HEK293 (cell line): Measurements from ENCODE around the gene TAGLN2.

Experiments
- CTCF ChIA-PET: fragments of 350-600 bp; formaldehyde crosslinking; extraction: SDS; loops from one replicate; lab custom pipeline; 2021; ENCODE audit warnings: antibody characterized with exemption; lab: Yijun Ruan, JAX
- POLR2A ChIA-PET: fragments of 300-600 bp; formaldehyde crosslinking; extraction: SDS; loops from one replicate; lab custom pipeline; 2020; ENCODE audit warnings: antibody characterized with exemption, inconsistent platforms; lab: Yijun Ruan, JAX
- H3K27ac ChIP-seq: fragments of 200-500 bp; sonication (Bioruptor generic); 2 replicates; pipeline ENCODE4 v1.5.1; 2014; ENCODE audit warnings: low read depth, low read length, control low read depth, inconsistent platforms; ENCODE audit errors: extremely low read depth
- H3K36me3 ChIP-seq, 2 experiments: fragments of 200-500 bp in 1 of 2; sonication (Bioruptor generic) in 1 of 2; 1 replicate in 1 of 2; 2 replicates in 1 of 2; pipeline ENCODE4 v1.5.1; 2014 to 2017; ENCODE audit warnings: inconsistent platforms in 2 of 2, low read length in 2 of 2; ENCODE audit not compliant: control insufficient read depth in 2 of 2, insufficient read depth in 1 of 2
- H3K4me1 ChIP-seq: fragments of 200-500 bp; sonication (Bioruptor generic); 2 replicates; pipeline ENCODE4 v1.5.1; 2014; ENCODE audit warnings: mild to moderate bottlenecking, low read length, inconsistent platforms; ENCODE audit not compliant: control insufficient read depth, insufficient read depth
- H3K4me3 ChIP-seq: 2 replicates; pipeline ENCODE4 v1.5.1; 2011; ENCODE audit warnings: low read depth, mild to moderate bottlenecking, control low read depth, low read length, moderate library complexity
- H3K9me3 ChIP-seq: fragments of 200-500 bp; sonication (Bioruptor generic); 2 replicates; pipeline ENCODE4 v1.5.1; 2014; ENCODE audit warnings: low read depth, low read length, inconsistent platforms; ENCODE audit not compliant: control insufficient read depth, insufficient read depth
- FEZF1 ChIP-seq: fragments of 450-650 bp; formaldehyde crosslinking; IDR thresholded peaks from 2 replicates; pipeline ENCODE4 v1.5.1; 2016; ENCODE audit warnings: missing biosample characterization, missing genetic modification characterization
- KLF1 ChIP-seq: fragments of 450-650 bp; formaldehyde crosslinking; IDR thresholded peaks from 2 replicates; pipeline ENCODE4 v1.5.1; 2016; ENCODE audit warnings: missing biosample characterization, missing genetic modification characterization
- SCRT2 ChIP-seq: fragments of 450-650 bp; formaldehyde crosslinking; IDR thresholded peaks from 2 replicates; pipeline ENCODE4 v1.5.1; 2016; ENCODE audit warnings: missing biosample characterization, missing genetic modification characterization
- SETDB1 ChIP-seq: IDR thresholded peaks from one replicate; pipeline ENCODE4 v1.6.1; 2017; ENCODE audit warnings: mild to moderate bottlenecking, low read length, moderate library complexity, mixed read lengths; ENCODE audit not compliant: insufficient read length
- SP7 ChIP-seq: fragments of 450-650 bp; formaldehyde crosslinking; IDR thresholded peaks from 2 replicates; pipeline ENCODE4 v1.5.1; 2016; ENCODE audit warnings: missing biosample characterization, missing genetic modification characterization
- ZBTB17 ChIP-seq: fragments of 450-650 bp; formaldehyde crosslinking; IDR thresholded peaks from 2 replicates; pipeline ENCODE4 v1.5.1; 2016; ENCODE audit warnings: missing biosample characterization, missing genetic modification characterization
- ZBTB21 ChIP-seq: fragments of 450-650 bp; formaldehyde crosslinking; IDR thresholded peaks from 2 replicates; pipeline ENCODE4 v1.5.1; 2017; ENCODE audit warnings: missing biosample characterization, missing genetic modification characterization
- ZBTB7A ChIP-seq: fragments of 450-650 bp; formaldehyde crosslinking; IDR thresholded peaks from 2 replicates; pipeline ENCODE4 v1.5.1; 2016; ENCODE audit warnings: low read depth, missing biosample characterization, missing genetic modification characterization
- ZNF132 ChIP-seq: fragments of 450-650 bp; formaldehyde crosslinking; IDR thresholded peaks from 2 replicates; pipeline ENCODE4 v1.5.1; 2017; ENCODE audit warnings: missing biosample characterization, missing genetic modification characterization, borderline replicate concordance
- ZNF146 ChIP-seq: fragments of 450-650 bp; formaldehyde crosslinking; IDR thresholded peaks from 2 replicates; pipeline ENCODE4 v1.5.1; 2016; ENCODE audit warnings: missing biosample characterization, missing genetic modification characterization
- ZNF157 ChIP-seq: fragments of 450-650 bp; formaldehyde crosslinking; IDR thresholded peaks from 2 replicates; pipeline ENCODE4 v1.5.1; 2016; ENCODE audit warnings: missing biosample characterization, missing genetic modification characterization
- ZNF174 ChIP-seq: fragments of 450-650 bp; formaldehyde crosslinking; IDR thresholded peaks from 2 replicates; pipeline ENCODE4 v1.5.0; 2017; ENCODE audit warnings: missing biosample characterization, mild to moderate bottlenecking, missing genetic modification characterization
- ZNF184 ChIP-seq: fragments of 450-650 bp; IDR thresholded peaks from 2 replicates; pipeline ENCODE4 v1.5.1; 2018; ENCODE audit warnings: missing biosample characterization, mild to moderate bottlenecking, missing genetic modification characterization
- ZNF202 ChIP-seq: fragments of 450-650 bp; formaldehyde crosslinking; IDR thresholded peaks from 2 replicates; pipeline ENCODE4 v1.5.1; 2016; ENCODE audit warnings: missing biosample characterization, missing genetic modification characterization, borderline replicate concordance
- ZNF221 ChIP-seq: fragments of 450-650 bp; formaldehyde crosslinking; IDR thresholded peaks from 2 replicates; pipeline ENCODE4 v1.5.1; 2017; ENCODE audit warnings: missing biosample characterization, missing genetic modification characterization, borderline replicate concordance
- ZNF23 ChIP-seq: fragments of 450-650 bp; formaldehyde crosslinking; IDR thresholded peaks from 2 replicates; pipeline ENCODE4 v1.5.1; 2016; ENCODE audit warnings: missing biosample characterization, missing genetic modification characterization, borderline replicate concordance
- ZNF239 ChIP-seq: fragments of 450-650 bp; formaldehyde crosslinking; IDR thresholded peaks from 2 replicates; pipeline ENCODE4 v1.5.1; 2016; ENCODE audit warnings: missing biosample characterization, missing genetic modification characterization
- ZNF366 ChIP-seq: fragments of 450-650 bp; formaldehyde crosslinking; conservative IDR thresholded peaks from 2 replicates; pipeline ENCODE4 v1.5.1; 2016; ENCODE audit warnings: missing biosample characterization, missing genetic modification characterization
- ZNF426 ChIP-seq: fragments of 450-650 bp; formaldehyde crosslinking; IDR thresholded peaks from 2 replicates; pipeline ENCODE4 v1.5.1; 2017; ENCODE audit warnings: missing biosample characterization, missing genetic modification characterization, mild to moderate bottlenecking, inconsistent platforms, moderate library complexity
- ZNF510 ChIP-seq: fragments of 450-650 bp; formaldehyde crosslinking; IDR thresholded peaks from 2 replicates; pipeline ENCODE4 v1.5.1; 2018; ENCODE audit warnings: mild to moderate bottlenecking, missing genetic modification characterization, missing biosample characterization; ENCODE audit not compliant: insufficient replicate concordance
- ZNF514 ChIP-seq: fragments of 450-650 bp; formaldehyde crosslinking; IDR thresholded peaks from 2 replicates; pipeline ENCODE4 v1.5.1; 2016; ENCODE audit warnings: missing biosample characterization, missing genetic modification characterization
- ZNF549 ChIP-seq: fragments of 450-650 bp; IDR thresholded peaks from 2 replicates; pipeline ENCODE4 v1.5.1; 2018; ENCODE audit warnings: missing biosample characterization, missing genetic modification characterization, mild to moderate bottlenecking, inconsistent platforms, moderate library complexity
- ZNF677 ChIP-seq: fragments of 450-650 bp; IDR thresholded peaks from 2 replicates; pipeline ENCODE4 v1.5.0; 2018; ENCODE audit warnings: missing biosample characterization, mild to moderate bottlenecking, missing genetic modification characterization, moderate library complexity
- ZNF707 ChIP-seq: fragments of 450-650 bp; formaldehyde crosslinking; IDR thresholded peaks from 2 replicates; pipeline ENCODE4 v1.5.1; 2016; ENCODE audit warnings: missing biosample characterization, missing genetic modification characterization
- ZNF837 ChIP-seq: fragments of 450-650 bp; formaldehyde crosslinking; IDR thresholded peaks from 2 replicates; pipeline ENCODE4 v1.5.1; 2016; ENCODE audit warnings: missing biosample characterization, missing genetic modification characterization
- ZSCAN16 ChIP-seq: fragments of 450-650 bp; formaldehyde crosslinking; IDR thresholded peaks from 2 replicates; pipeline ENCODE4 v1.5.1; 2016; ENCODE audit warnings: missing biosample characterization, missing genetic modification characterization
- TF ChIP-seq, protein P1 (sequence below): fragments of 450-650 bp; formaldehyde crosslinking; IDR thresholded peaks from 2 replicates; pipeline ENCODE4 v1.5.1; 2016; ENCODE audit warnings: missing biosample characterization, missing genetic modification characterization
- TF ChIP-seq, protein P2 (sequence below): fragments of 450-650 bp; formaldehyde crosslinking; IDR thresholded peaks from 2 replicates; pipeline ENCODE4 v1.5.1; 2016; ENCODE audit warnings: missing biosample characterization, missing genetic modification characterization
- TF ChIP-seq, protein P3 (sequence below): fragments of 450-650 bp; formaldehyde crosslinking; IDR thresholded peaks from 2 replicates; pipeline ENCODE4 v1.5.1; 2016; ENCODE audit warnings: missing biosample characterization, missing genetic modification characterization
- TF ChIP-seq, protein P4 (sequence below): sonication (generic); formaldehyde crosslinking; IDR thresholded peaks from 2 replicates; pipeline ENCODE4 v1.8.1; 2022; ENCODE audit warnings: mild to moderate bottlenecking, moderate library complexity, missing genetic modification reagents

TAGLN2 gene

DNA sequence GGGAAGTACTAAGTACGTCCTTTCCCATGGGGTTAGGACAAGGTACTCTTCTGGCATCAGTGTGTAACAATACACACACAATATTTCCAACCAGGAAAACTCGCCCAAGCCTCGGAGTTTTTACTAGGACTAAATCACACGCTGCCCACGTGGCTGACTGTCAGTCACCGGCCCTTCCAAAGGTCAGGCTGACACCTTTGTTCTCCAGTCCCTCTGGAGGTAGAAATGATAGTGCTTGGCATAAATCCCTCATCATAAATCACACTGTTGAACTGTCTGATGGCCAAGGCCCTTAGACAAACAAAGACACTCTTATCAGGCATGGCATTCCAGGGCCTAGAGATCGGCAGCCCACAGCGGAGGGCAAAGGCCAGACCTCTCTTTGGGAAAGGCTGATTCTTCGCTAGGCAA, 45.6 kb upstream of the TAGLN2 start (continued):
- TF ChIP-seq, protein P1, sequence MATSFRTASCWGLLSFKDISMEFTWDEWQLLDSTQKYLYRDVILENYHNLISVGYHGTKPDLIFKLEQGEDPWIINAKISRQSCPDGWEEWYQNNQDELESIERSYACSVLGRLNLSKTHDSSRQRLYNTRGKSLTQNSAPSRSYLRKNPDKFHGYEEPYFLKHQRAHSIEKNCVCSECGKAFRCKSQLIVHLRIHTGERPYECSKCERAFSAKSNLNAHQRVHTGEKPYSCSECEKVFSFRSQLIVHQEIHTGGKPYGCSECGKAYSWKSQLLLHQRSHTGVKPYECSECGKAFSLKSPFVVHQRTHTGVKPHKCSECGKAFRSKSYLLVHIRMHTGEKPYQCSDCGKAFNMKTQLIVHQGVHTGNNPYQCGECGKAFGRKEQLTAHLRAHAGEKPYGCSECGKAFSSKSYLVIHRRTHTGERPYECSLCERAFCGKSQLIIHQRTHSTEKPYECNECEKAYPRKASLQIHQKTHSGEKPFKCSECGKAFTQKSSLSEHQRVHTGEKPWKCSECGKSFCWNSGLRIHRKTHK (tag by site-specific recombination): no peak
- no peak for TF ChIP-seq ZNF184
- no peak for TF ChIP-seq ZNF146 (tag by site-specific recombination)
- TF ChIP-seq, protein P2, sequence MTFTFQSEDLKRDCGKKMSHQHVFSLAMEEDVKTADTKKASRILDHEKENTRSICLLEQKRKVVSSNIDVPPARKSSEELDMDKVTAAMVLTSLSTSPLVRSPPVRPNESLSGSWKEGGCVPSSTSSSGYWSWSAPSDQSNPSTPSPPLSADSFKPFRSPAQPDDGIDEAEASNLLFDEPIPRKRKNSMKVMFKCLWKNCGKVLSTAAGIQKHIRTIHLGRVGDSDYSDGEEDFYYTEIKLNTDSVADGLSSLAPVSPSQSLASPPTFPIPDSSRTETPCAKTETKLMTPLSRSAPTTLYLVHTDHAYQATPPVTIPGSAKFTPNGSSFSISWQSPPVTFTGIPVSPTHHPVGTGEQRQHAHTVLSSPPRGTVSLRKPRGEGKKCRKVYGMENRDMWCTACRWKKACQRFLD (tag by site-specific recombination): no peak
- TF ChIP-seq ZNF677: no peak
- TF ChIP-seq ZNF426: no peak

DNA sequence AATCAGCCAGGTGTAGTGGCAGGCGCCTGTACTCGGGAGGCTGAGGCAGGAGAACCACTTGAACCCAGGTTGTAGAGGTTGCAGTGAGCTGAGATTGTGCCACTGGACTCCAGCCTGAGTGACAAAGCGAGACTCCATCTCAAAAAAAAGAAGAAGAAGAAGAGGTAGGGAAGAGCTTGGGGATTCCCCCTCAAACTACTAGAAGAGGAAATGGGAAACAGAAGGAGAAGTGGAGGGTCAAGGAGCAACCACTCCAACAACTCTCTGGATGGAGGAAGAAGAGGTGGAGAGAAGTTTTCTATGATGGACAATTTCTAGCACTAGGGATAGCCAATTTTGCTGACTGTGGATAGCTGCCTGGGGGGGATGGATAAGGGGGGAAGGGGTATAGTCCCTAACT, 43.6 kb upstream of the TAGLN2 start:
- Histone ChIP-seq H3K27ac (no peak overlapping the region), H3K9me3 (no peaks in the 10 kb centered on the region), H3K4me1 (no peaks in the 10 kb centered on the region)
- ChIA-PET CTCF (interaction anchor here (0.6 to 3.8 kb wide), 5 partner anchors 24 to 76 kb away, joined by 3 to 22 read pairs (median 4); no protein-coding TSS in a partner anchor), POLR2A (interaction anchor here (0.5 to 1.2 kb wide), 2 partner anchors 33 to 1348 kb away, joined by 4 read pairs; no protein-coding TSS in a partner anchor)
- TF ChIP-seq ZSCAN16 (tag by site-specific recombination) (no peak), ZNF132 (tag by site-specific recombination) (no peak), ZNF514 (no peak), ZNF707 (no peak), ZNF174 (tag by site-specific recombination) (no peak), ZBTB7A (no peak), ZBTB17 (tag by site-specific recombination) (no peak), ZNF549 (tag by site-specific recombination) (no peak), SETDB1 (no peak), ZNF239 (tag by site-specific recombination) (no peak), KLF1 (tag by site-specific recombination) (no peak), ZNF837 (no peak), SP7 (no peak), ZNF221 (no peak), SCRT2 (tag by site-specific recombination) (no peak), ZNF366 (tag by site-specific recombination) (no peak)
- TF ChIP-seq, protein P3, sequence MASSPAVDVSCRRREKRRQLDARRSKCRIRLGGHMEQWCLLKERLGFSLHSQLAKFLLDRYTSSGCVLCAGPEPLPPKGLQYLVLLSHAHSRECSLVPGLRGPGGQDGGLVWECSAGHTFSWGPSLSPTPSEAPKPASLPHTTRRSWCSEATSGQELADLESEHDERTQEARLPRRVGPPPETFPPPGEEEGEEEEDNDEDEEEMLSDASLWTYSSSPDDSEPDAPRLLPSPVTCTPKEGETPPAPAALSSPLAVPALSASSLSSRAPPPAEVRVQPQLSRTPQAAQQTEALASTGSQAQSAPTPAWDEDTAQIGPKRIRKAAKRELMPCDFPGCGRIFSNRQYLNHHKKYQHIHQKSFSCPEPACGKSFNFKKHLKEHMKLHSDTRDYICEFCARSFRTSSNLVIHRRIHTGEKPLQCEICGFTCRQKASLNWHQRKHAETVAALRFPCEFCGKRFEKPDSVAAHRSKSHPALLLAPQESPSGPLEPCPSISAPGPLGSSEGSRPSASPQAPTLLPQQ: no peak
- TF ChIP-seq, all 188 proteins: peak for 0
- Histone ChIP-seq H3K36me3 (no peaks in the 10 kb centered on the region), H3K4me3 (no peak overlapping the region)

DNA sequence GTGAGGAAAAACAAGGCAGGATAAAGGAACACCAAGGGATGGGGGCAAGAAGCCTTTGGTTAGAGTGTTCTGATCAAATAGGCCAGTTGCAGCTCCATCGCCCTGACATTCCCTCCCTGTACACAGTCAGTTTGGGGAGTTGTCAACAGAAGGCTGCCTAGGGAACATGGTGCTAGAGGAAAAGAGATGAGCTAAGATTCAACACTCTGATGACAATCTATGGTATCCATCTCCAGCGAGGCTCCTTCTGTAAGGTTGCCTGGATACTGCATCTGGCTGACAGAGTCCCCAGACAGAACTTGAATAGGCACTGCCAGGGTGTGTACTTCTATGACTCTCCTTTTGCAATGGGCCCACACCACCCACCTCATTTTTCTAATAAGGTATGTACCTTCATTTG, 40.0 kb upstream of the TAGLN2 start:
- H3K9me3 ChIP-seq: no peaks in the 10 kb centered on the region
- no peak overlapping the region for H3K4me3 ChIP-seq
- ChIA-PET CTCF (interaction anchor here (0.5 to 2.0 kb wide), 5 partner anchors 14 to 805 kb away, joined by 3 to 8 read pairs (median 3); no protein-coding TSS in a partner anchor), POLR2A (interaction anchor here (0.6 to 1.5 kb wide), 2 partner anchors 40 to 50 kb away, joined by 3 read pairs; partner anchors contain the start of gene TAGLN2)
- no peak overlapping the region for H3K27ac ChIP-seq
- no peaks in the 10 kb centered on the region for H3K4me1 ChIP-seq
- no peaks in the 10 kb centered on the region for H3K36me3 ChIP-seq
- TF ChIP-seq ZNF202 (tag by site-specific recombination): no peak
- TF ChIP-seq, protein P4, sequence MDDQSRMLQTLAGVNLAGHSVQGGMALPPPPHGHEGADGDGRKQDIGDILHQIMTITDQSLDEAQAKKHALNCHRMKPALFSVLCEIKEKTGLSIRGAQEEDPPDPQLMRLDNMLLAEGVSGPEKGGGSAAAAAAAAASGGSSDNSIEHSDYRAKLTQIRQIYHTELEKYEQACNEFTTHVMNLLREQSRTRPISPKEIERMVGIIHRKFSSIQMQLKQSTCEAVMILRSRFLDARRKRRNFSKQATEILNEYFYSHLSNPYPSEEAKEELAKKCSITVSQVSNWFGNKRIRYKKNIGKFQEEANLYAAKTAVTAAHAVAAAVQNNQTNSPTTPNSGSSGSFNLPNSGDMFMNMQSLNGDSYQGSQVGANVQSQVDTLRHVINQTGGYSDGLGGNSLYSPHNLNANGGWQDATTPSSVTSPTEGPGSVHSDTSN (CRISPR knock-in tag): no peak
- TF ChIP-seq ZBTB21 (tag by site-specific recombination): no peak
- no peak for TF ChIP-seq ZNF366 (tag by site-specific recombination)
- TF ChIP-seq ZNF23: no peak
- TF ChIP-seq FEZF1 (tag by site-specific recombination): no peak
- no peak for TF ChIP-seq ZNF157 (tag by site-specific recombination)
- no peak for TF ChIP-seq ZNF510 (tag by site-specific recombination)
